ENCODE data around the gene TBC1D22A.

DNA sequence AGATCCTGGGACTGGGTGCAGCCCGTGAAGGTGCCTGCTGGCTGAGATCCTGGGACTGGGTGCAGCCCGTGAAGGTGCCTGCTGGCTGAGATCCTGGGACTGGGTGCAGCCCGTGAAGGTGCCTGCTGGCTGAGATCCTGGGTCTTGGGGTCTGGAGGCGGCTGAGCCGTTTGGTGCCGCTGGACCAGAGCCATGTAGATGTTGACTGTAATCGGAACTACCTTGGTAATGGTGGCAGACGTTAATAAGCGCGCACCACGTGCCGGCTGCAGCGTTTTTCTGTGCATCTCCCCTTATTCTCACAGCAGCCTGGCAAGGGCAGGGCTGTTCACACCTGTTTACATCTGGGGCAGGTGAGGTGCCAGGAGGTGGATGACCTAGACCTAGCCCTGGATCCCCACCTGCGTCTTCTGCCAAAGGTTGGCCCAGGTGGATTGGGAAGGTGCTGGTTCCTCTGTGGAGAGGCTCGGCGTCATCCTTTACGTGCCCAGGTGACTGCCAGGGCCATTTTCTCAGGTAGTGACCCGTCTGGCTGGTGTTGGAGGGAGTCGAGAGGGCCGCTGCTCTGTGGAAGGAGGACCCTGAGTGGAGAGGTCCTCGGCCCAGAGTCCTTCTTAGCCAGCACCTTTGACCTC lies 382.5 kb downstream of the TBC1D22A start:
- no peak for TF ChIP-seq CTCF (IDR thresholded peaks at IDR 0.05; ENCODE audit: low read depth, low read length)
- no peak for TF ChIP-seq EZH2phosphoT487 (IDR thresholded peaks at IDR 0.05; ENCODE audit: low read depth)

Measured in OCI-LY3 (cell line).